Right ventricle myocardium inferior (tissue), 1 donor: Measurements from ENCODE around the gene GNPTG. TPM values are rescaled to one million over a fixed set of nuclear protein-coding genes. Genes with fewer than 3 reads are reported as not detected.

Experiments
- ATAC-seq: fragments of 200-7000 bp; cut with Tn5 transposase; one replicate; pipeline ENCODE4 v1.9.1; 2020; ENCODE audit warnings: mild to moderate bottlenecking, moderate library complexity
- DNase-seq: peaks from one replicate; pipeline ENCODE4 v3.0.0; 2021; ENCODE audit errors: missing footprints
- intact Hi-C: fragments of 100-400 bp; cut with DNase I; formaldehyde crosslinking; loops from one replicate; pipeline ENCODE4 v1.11.0; 2022
- total RNA-seq: library from RNA; stranded (reverse); fragmentation: NEBNext Ultra II Directional; extraction: Animal tissue kit (Norgen Biotek cat#: 25700); gene quantifications from one replicate; pipeline ENCODE4 v1.2.1, GENCODE V29; 2021
- donor health status: DM: no; HTN: yes; CAD: no; lungs with severe emphysema.

The GNPTG gene
- total RNA-seq, 1 donor from 2014 or later, result 35.0 TPM

GRCh38 chr16:1398826-1399581 lies 47.3 kb downstream of the GNPTG start:
- DNase-seq, result peak; percentile 40
- intact Hi-C loops, result no loop called here
- peak; percentile 7 for ATAC-seq

GRCh38 chr16:1401061-1401757 lies 49.5 kb downstream of the GNPTG start:
- ATAC-seq, result no peak
- intact Hi-C loops, result no loop called here
- peak; percentile 37 for DNase-seq

GRCh38 chr16:1401758-1402154 lies 50.0 kb downstream of the GNPTG start:
- peak; percentile 17 for DNase-seq
- ATAC-seq, result no peak
- intact Hi-C loops, result no loop called here

GRCh38 chr16:1403036-1403435 lies 51.3 kb downstream of the GNPTG start:
- DNase-seq (peak; percentile 50), ATAC-seq (no peak)
- intact Hi-C loops, result no loop called here

- intact Hi-C loops, result no loop called here
- ATAC-seq (no peak), DNase-seq (peak; percentile 60)
Measured at GRCh38 chr16:1403733-1404132, 52.0 kb downstream of the GNPTG start.

- intact Hi-C loops, result loop anchor here (5.0 kb wide), 1 partner anchor 100 kb away; the partner anchor contains the start of gene UBE2I
- DNase-seq (no peak), ATAC-seq (peak; percentile 32)
Measured at GRCh38 chr16:1407753-1408152, 56.0 kb downstream of the GNPTG start.

- DNase-seq, result peak; percentile 95
- intact Hi-C loops, result loop anchor here (5.0 kb wide), 1 partner anchor 101 kb away; the partner anchor contains the start of gene UBE2I
- ATAC-seq, result peak; percentile 97
Measured at GRCh38 chr16:1408171-1408837, 56.6 kb downstream of the GNPTG start.

GRCh38 chr16:1412847-1413246 lies 61.1 kb downstream of the GNPTG start:
- intact Hi-C loops, result no loop called here
- DNase-seq, result no peak
- ATAC-seq, result no peak

Other genes starting within 250 kb of the GNPTG start
- 6.0 TPM for gene CACNA1H, start 198.8 kb upstream of the GNPTG start, total RNA-seq
- 0.30 TPM for gene TPSG1, start 126.7 kb upstream of the GNPTG start, total RNA-seq
- 10.0 TPM for gene TPSB2, start 121.7 kb upstream of the GNPTG start, total RNA-seq
- 9.4 TPM for gene TPSAB1, start 111.2 kb upstream of the GNPTG start, total RNA-seq
- gene TPSD1, start 95.9 kb upstream of the GNPTG start, total RNA-seq, result 0.54 TPM
- gene UBE2I, start 42.3 kb upstream of the GNPTG start, total RNA-seq, result 89.4 TPM
- gene BAIAP3, start 18.3 kb upstream of the GNPTG start, total RNA-seq, result 1.9 TPM
- gene TSR3, start 53 bp upstream of the GNPTG start, total RNA-seq, result 54.6 TPM
- 11.3 TPM for gene UNKL, start 62.8 kb downstream of the GNPTG start, total RNA-seq
- gene UQCC4, start 68.8 kb downstream of the GNPTG start, total RNA-seq, result 11.3 TPM
- 0.35 TPM for gene PERCC1, start 79.1 kb downstream of the GNPTG start, total RNA-seq
- 1.7 TPM for gene CCDC154, start 92.6 kb downstream of the GNPTG start, total RNA-seq
- 49.5 TPM for gene CLCN7, start 123.1 kb downstream of the GNPTG start, total RNA-seq
- not detected for gene PTX4, start 137.0 kb downstream of the GNPTG start, total RNA-seq
- gene TELO2, start 141.4 kb downstream of the GNPTG start, total RNA-seq, result 18.9 TPM
- 30.7 TPM for gene TMEM204, start 181.7 kb downstream of the GNPTG start, total RNA-seq